ENCODE data around the gene APOC3.
"Not testable (repeated sequence)": the region's sequence is repeated elsewhere in the genome, so short reads cannot be mapped to it uniquely, and the experiment has no call there.

APOC3 gene

GRCh38 chr11:116832350-116833290, 2.9 kb downstream of the APOC3 start:
- no peak for DNase-seq

DNA sequence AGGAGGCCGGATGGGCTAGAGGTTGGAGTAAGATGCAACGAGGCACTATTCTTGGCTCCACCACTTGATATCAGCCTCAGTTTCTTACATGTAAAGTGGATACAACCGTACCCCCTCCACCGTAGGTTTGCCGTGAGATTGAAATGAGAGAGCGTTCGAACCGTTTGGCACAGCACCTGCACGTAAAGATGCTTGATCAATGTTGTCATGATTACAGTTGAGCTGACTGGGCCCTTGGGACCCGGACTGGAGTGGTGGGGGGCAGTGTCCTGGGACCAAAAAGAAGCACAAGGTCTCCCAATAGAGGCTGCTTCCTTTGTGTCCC, 3.7 kb downstream of the APOC3 start:
- no peak for DNase-seq

GRCh38 chr11:116833816-116834534, 4.3 kb downstream of the APOC3 start:
- no peak for DNase-seq

DNA sequence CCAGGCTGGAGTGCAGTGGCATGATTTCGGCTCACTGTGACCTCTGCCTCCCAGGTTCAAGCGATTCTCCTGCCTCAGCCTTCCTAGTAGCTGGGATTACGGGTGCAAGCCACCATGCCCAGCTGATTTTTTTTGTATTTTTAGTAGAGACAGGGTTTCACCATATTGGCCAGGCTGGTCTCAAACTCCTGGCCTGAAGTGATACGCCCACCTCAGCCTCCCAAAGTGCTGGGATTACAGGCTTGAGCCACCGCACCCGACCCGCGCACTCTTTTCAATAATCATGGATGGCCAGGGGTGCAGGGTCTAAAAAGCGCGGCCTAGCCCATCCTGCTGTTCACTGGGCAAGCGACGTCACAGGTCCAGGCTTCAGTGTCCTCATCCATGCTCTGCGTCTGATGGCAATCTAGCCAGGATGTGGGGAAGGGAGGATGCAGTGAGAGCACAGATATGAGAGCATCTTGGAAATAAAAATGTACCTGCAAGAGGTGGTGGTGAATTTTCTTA, 4.9 kb downstream of the APOC3 start:
- not testable (repeated sequence) for DNase-seq

DNA sequence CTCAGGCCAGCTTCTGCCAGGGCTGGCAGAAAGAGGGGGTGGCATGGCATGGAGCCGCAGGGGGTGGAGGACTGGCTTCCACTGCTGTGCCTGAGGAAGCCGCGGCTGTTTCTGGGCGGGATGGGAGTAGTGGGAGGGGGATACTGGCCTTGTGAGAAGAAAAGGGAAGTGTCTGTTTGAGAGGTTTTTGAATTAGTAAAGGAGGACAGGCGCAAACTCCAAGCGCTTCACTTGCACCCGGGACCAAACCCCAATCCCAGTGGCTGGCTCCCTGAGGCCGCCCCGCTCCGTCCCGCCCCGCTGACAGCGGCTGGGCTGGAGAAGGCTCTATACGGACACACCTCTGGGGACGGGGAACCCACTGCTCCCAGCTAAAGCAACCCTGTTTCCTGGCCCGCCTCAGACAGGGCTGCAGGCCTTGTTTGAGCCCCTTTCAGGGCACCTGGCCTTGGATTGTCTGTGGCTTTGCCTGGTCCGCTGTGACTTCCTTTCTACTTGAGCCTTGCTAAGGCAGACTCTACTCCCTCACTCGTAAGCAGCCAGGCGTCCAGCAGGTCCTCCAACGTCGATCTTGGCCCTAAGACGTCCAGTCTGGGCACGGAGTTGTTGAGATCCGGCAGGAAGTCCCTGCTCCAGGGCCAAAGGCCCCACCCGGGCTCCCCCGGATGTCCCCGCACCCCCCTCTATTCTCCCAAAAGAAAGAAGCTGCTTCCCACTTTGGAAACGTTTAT, 5.5 kb downstream of the APOC3 start:
- no peak for DNase-seq

DNA sequence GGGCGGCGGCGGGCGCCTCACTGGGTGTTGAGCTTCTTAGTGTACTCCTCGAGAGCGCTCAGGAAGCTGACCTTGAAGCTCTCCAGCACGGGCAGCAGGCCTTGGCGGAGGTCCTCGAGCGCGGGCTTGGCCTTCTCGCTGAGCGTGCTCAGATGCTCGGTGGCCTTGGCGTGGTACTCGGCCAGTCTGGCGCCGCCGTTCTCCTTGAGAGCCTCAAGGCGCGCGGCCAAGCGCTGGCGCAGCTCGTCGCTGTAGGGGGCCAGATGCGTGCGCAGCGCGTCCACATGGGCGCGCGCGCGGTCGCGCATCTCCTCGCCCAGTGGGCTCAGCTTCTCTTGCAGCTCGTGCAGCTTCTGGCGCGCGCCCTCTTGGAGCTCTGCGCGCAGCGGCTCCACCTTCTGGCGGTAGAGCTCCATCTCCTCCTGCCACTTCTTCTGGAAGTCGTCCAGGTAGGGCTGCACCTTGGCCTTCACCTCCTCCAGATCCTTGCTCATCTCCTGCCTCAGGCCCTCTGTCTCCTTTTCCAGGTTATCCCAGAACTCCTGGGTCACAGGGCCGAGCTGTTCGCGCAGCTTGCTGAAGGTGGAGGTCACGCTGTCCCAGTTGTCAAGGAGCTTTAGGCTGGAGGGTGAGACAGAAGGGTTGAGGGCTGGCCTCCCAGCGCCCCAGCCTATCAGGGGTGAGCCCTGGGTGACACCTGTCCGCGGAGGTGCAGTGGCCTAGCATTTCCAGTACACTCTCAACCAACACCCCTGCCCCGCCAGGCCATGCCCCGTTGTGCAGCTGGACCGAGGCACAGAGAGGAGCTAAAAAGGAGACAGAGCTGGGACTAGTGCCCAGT, 6.3 kb downstream of the APOC3 start:
- peak; percentile 90 for DNase-seq

DNA sequence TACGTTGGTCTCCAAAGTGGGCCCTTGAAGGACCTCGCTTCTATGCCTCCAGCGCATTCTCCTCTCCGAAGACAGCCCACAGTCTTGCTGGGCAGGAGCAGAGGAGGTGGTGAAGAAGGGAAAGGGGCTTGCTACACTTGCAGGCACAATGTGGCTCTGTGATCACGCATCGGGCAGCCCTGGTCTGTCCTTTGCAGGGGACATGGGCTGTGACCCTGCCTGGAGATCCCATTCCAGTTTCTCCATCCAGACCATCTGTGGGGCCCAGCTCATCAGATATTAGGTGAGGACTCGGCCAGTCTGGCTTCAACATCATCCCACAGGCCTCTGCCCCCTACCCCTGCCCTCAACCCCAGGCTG, 6.9 kb downstream of the APOC3 start:
- DNase-seq = no peak

DNA sequence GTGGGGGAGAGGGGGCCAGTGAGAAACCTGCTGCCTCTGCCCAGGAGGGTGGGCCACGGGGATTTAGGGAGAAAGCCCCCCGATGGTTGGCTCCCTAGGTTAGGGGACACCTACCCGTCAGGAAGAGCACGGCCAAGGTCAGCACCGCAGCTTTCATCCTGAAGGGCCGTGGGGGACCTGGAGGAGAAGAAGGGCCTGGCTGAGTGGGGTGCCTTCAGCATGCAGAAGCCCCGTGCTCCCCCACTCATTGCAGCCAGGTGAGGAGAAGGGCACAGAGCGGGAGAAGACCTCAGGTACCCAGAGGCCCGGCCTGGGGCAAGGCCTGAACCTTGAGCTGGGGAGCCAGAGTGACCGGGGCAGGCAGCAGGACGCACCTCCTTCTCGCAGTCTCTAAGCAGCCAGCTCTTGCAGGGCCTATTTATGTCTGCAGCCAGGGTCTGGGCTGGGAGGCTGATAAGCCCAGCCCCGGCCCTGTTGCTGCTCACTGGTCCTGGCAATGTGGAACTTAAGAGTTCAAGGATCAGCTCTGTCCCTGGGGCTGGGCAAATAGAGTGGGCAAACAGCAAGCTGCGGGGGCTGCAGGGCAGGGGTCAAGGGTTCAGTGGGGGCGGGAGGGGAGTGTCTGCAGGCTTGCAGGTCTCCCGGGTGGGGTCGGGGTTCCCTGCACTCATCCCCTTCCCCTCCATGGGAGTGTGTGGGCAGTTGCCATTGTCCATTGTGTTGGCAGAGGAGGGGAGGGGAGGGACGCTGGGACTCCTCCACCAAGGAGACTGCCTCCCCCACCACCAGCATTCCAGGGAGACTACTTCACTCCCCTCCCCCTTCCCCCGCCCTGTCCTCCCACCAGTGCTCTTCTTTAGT, 7.8 kb downstream of the APOC3 start, which contains the start of gene APOA1:
APOA1 (minus strand) TSS at position 392 of the 861 bp plus-strand sequence; CDS start at position 157, 235 bp downstream.
- no peak for DNase-seq

- no peak for DNase-seq
Measured at GRCh38 chr11:116838321-116839084, 8.8 kb downstream of the APOC3 start.

- no peak for DNase-seq
Measured at GRCh38 chr11:116840224-116840745, 10.6 kb downstream of the APOC3 start.

DNA sequence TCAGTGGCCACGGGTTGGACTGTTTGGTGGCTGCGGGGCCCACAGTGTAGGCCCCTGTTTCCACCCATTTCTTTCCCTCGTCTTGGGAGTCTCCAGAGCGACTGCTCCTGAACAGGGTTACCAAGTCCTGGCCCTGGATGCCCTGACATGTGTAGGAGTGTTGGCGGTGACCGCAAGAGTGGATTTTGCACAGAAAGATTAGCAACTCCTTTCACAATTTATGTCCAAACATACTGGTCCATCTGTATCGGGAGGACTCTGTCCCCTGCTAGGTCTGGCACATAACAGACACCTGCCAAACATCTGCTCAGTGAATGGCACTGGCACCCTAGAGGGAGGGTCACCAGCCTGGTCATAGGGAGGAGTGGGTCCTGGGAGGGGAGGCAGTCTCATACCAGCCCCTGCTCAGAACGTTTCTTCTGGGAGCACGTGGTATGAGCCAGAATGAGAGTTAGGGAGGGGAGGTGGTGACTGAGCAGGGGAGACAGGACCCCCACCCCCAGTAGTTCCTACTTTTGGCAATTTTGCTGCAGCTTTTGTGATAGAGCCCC, 11.1 kb downstream of the APOC3 start:
- no peak for DNase-seq

DNA sequence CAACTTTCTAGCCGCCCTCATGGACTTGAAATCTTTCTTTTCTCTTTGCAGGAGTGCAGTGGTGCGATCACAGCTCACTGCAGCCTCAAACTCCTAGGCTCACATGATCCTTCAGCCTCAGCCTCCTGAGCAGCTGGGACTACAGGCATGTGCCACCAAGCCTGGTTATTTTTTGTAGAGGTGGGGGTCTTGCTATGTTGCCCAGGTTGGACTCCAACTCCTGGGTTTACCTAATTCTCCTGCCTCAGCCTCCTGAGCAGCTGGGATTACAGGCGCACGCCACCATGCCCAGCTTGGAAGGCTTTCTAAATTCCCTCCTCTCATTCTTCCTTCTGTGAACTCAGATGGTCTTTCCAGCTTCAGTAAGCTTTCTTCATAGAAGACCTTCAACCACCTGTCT, 12.4 kb downstream of the APOC3 start:
- DNase-seq = no peak

DNA sequence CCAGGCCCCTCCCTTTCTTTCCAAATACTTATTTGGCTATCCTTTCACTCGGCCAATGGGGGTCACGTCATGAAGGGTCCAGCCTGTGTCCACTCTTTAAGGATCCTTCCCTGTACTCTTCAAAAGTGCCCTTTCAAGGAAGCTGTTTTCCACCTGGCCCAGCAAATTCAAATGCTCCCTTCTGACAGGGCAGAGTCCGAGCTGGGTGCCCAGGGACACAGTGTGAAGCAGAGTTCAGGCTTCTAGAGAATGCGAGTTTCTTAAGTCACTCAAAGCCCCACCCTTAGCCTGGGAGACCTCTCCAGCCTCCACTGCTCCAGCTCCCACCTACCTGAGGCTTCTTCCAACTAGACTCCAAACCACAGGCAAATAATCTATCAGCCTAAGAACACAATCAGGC, 13.2 kb downstream of the APOC3 start:
- DNase-seq = no peak

DNA sequence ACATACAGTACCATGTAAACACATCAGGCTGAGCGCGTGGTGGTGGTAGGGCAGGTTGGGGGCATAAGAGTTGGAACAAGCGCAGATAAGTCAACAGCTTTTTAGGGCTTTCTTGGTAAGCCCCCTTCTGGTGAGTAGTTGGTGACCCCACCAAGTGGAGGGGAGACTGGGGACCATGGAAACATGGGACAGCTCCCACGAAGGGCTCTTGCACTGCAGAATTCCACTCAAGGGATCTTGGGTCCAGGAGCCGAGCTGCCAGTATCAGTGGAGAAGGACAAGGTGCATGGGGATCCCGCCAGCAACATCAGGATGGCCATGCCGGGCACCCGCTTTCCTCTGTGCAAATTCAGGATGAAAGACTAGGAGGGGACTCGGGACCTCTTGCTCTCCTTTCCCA, 14.0 kb downstream of the APOC3 start:
- no peak for DNase-seq

DNA sequence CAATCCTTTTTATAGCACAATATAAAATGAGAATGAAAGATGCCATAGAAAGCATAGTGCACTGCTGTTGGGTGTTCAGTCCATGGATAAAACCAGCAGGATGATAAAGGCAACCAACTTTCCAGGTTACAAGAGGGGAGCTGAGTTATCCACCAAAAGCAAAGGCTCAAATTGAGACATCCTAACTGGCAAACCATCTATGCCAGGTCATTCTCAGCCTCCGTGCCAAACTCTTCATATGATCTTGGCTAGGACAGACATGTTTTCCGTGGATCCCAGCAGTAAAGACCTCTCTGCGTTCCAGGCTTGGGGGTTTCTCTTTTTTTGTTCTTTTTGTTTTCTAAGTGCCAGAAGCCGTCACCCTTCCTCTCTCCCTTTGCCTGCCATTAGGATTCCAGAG, 15.0 kb downstream of the APOC3 start:
- DNase-seq = no peak

- DNase-seq = no peak
Measured at GRCh38 chr11:116847612-116848011, 17.9 kb downstream of the APOC3 start.

DNA sequence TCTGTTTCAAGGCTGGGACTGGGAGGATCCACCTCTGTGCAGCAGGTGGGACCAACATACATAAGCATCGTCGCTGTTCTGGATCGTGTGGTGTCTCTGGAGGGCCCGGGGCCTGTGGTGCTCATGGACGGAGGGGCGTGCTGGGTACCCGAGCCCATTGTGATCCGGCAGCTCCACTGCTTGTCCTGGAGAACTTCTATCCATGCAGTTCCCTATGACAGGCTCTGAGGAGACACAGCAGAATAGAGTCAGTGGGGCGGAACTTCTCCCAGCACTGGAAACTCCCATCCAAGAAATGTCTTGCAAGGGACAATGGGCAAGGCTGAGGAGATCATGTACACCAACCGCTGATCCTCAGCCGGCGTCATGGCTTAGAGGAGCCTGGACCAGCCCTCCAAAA, 19.4 kb downstream of the APOC3 start:
- no peak for DNase-seq

GRCh38 chr11:116849486-116849885, 19.8 kb downstream of the APOC3 start:
- DNase-seq = no peak

- no peak for DNase-seq
Measured at GRCh38 chr11:116851626-116852025, 21.9 kb downstream of the APOC3 start.
